Liver (tissue), 9 donors: ENCODE measurements around the gene TRAPPC3. TPM values are rescaled to one million over a fixed set of nuclear protein-coding genes. Genes with fewer than 3 reads are reported as not detected.

Experiments used
- DNase-seq: peaks from one replicate; pipeline ENCODE4 v3.0.0-alpha.2; 2017; ENCODE audit warnings: low spot score
- H3K27ac ChIP-seq, 2 donors: one replicate each; pipeline ENCODE4 v1.7.0; 2013; ENCODE audit warnings: inconsistent platforms in 2 of 2, low read length in 2 of 2, control low read depth in 1 of 2, low read depth in 1 of 2, mild to moderate bottlenecking in 1 of 2
- H3K27me3 ChIP-seq, 4 donors: one replicate each; pipeline versions ENCODE4 v1.6.1 to v1.7.0; 2013; ENCODE audit warnings: low read length in 3 of 4, inconsistent platforms in 1 of 4, mild to moderate bottlenecking in 1 of 4, moderate library complexity in 1 of 4; ENCODE audit not compliant: control insufficient read depth in 4 of 4, insufficient read depth in 4 of 4
- H3K36me3 ChIP-seq, 4 donors: one replicate each; pipeline versions ENCODE4 v1.6.1 to v1.7.0; 2013; ENCODE audit warnings: low read length in 3 of 4, mild to moderate bottlenecking in 3 of 4, low read depth in 1 of 4, moderate library complexity in 1 of 4; ENCODE audit not compliant: control insufficient read depth in 4 of 4, insufficient read depth in 3 of 4
- H3K4me1 ChIP-seq, 4 donors: one replicate each; pipeline versions ENCODE4 v1.6.1 to v1.7.0; 2013; ENCODE audit warnings: low read length in 3 of 4, mild to moderate bottlenecking in 3 of 4, moderate library complexity in 1 of 4; ENCODE audit not compliant: control insufficient read depth in 4 of 4, insufficient read depth in 4 of 4
- H3K4me3 ChIP-seq, 3 donors: one replicate each; pipeline versions ENCODE4 v1.6.1 to v1.7.0; 2013; ENCODE audit warnings: low read length in 3 of 3, control low read depth in 1 of 3, low read depth in 1 of 3, mild to moderate bottlenecking in 1 of 3
- H3K9ac ChIP-seq, 2 donors: one replicate each; pipeline ENCODE4 v1.7.0; 2013; ENCODE audit warnings: low read length in 2 of 2, mild to moderate bottlenecking in 2 of 2, moderate library complexity in 2 of 2, control low read depth in 1 of 2, low read depth in 1 of 2
- H3K9me3 ChIP-seq, 4 donors: one replicate each; pipeline versions ENCODE4 v1.6.1 to v1.7.0; 2013; ENCODE audit warnings: low read length in 3 of 4; ENCODE audit not compliant: control insufficient read depth in 4 of 4
- ATF3 ChIP-seq: IDR thresholded peaks from 2 replicates; pipeline ENCODE4 v1.6.1; 2016; ENCODE audit warnings: antibody characterized with exemption
- CTCF ChIP-seq: fragments of 150-350 bp; IDR thresholded peaks from 2 replicates; pipeline ENCODE4 v1.5.1; 2017; ENCODE audit warnings: improper control_type of control experiment, low read depth, low read length; ENCODE audit not compliant: missing input control
- FOXA1 ChIP-seq: IDR thresholded peaks from 2 replicates; pipeline ENCODE4 v1.6.1; 2016; ENCODE audit warnings: antibody characterized with exemption
- GABPA ChIP-seq, 2 donors: IDR thresholded peaks in 1 of 2; conservative IDR thresholded peaks in 1 of 2; 2 replicates each; pipeline ENCODE4 v1.6.1; 2016; ENCODE audit warnings: antibody characterized with exemption in 2 of 2, mild to moderate bottlenecking in 1 of 2, moderate library complexity in 1 of 2
- JUND ChIP-seq, 2 donors: IDR thresholded peaks; 2 replicates each; pipeline ENCODE4 v1.6.1; 2016; ENCODE audit warnings: antibody characterized with exemption in 2 of 2
- MAX ChIP-seq: IDR thresholded peaks from 2 replicates; pipeline ENCODE4 v1.6.1; 2016; ENCODE audit warnings: antibody characterized with exemption
- NR2F2 ChIP-seq: IDR thresholded peaks from 2 replicates; pipeline ENCODE4 v1.6.1; 2016; ENCODE audit warnings: antibody characterized with exemption
- RAD21 ChIP-seq, 2 donors: IDR thresholded peaks; 2 replicates each; pipeline ENCODE4 v1.6.1; 2016; ENCODE audit warnings: antibody characterized with exemption in 2 of 2, mild to moderate bottlenecking in 2 of 2
- REST ChIP-seq: IDR thresholded peaks from 2 replicates; pipeline ENCODE4 v1.6.1; 2016; ENCODE audit warnings: antibody characterized with exemption, mild to moderate bottlenecking
- RXRA ChIP-seq, 2 donors: IDR thresholded peaks; 2 replicates each; pipeline ENCODE4 v1.6.1; 2017 to 2018; ENCODE audit warnings: antibody characterized with exemption in 2 of 2, mild to moderate bottlenecking in 1 of 2
- SP1 ChIP-seq: IDR thresholded peaks from 2 replicates; pipeline ENCODE4 v1.6.1; 2018; ENCODE audit warnings: antibody characterized with exemption, mild to moderate bottlenecking
- TAF1 ChIP-seq: conservative IDR thresholded peaks from 2 replicates; pipeline ENCODE4 v1.6.1; 2016; ENCODE audit warnings: antibody characterized with exemption, mild to moderate bottlenecking
- YY1 ChIP-seq: IDR thresholded peaks from 2 replicates; pipeline ENCODE4 v1.6.1; 2016; ENCODE audit warnings: antibody characterized with exemption, mild to moderate bottlenecking
- ZBTB33 ChIP-seq: IDR thresholded peaks from 2 replicates; pipeline ENCODE4 v1.6.1; 2016; ENCODE audit warnings: antibody characterized with exemption
- WGBS: extraction: QIAGEN DNeasy Blood & Tissue Kit; methylation state at CpG from one replicate; pipeline ENCODE4 v1.1.7; 2013; 5-methylcytosine and 5-hydroxymethylcytosine counted together
- polyA plus RNA-seq, 2 donors: library from polyadenylated mRNA; stranded (reverse) in 1 of 2; unstranded in 1 of 2; fragments of 200-250 nt in 1 of 2; fragments of >200 nt in 1 of 2; fragmentation: Nextera tagmentation in 1 of 2; extraction: Ambion mirVana in 1 of 2; gene quantifications; one replicate each; pipeline versions ENCODE4 v1.2.1 to v1.2.3, GENCODE V29; 2013 to 2015
- total RNA-seq, 2 donors: library from RNA; depleted of rRNA; stranded (reverse); fragments of >200 nt; gene quantifications; one replicate each; pipeline ENCODE4 v1.2.3, GENCODE V29; 2014
- donor health status: healthy.
- donor health status: healthy.
- donor health status: healthy.
- donor health status: healthy.
- donor health status: healthy.

Gene TRAPPC3
- total and polyA plus RNA-seq, 4 donors = 24.2 to 56.1 (median 30.4) TPM

- peaks cover 0 to 18% (median 11%) of the 10 kb centered on the region in 4 donors for H3K4me1 ChIP-seq
- WGBS = 93% methylated on average over 76 of the region's 76 CpGs
- H3K36me3 ChIP-seq = peaks cover 9 to 34% (median 18%) of the 10 kb centered on the region in 4 donors
- TF ChIP-seq REST (no peak), ZBTB33 (no peak), CTCF (no peak), TAF1 (no peak), ATF3 (no peak), FOXA1 (no peak), RAD21 (IDR thresholded peaks at IDR 0.05) (no peak), NR2F2 (no peak), MAX (no peak), YY1 (no peak), JUND (IDR thresholded peaks at IDR 0.05) (no peak), SP1 (no peak), RXRA (IDR thresholded peaks at IDR 0.05) (no peak), GABPA (IDR thresholded peaks at IDR 0.05 in 1 of 2, conservative IDR thresholded peaks at IDR 0.05 in 1 of 2) (no peak)
- H3K9me3 ChIP-seq = no peaks in the 10 kb centered on the region
- no peak for DNase-seq
- H3K27ac ChIP-seq = no peak overlapping the region
- no peak overlapping the region for H3K9ac ChIP-seq
- H3K27me3 ChIP-seq = no peaks in the 10 kb centered on the region
- no peak overlapping the region for H3K4me3 ChIP-seq
Observed at GRCh38 chr1:36176106-36176949, 27.0 kb upstream of the TRAPPC3 start.
